Calu3 (cell line): Measurements from ENCODE around the gene EMC9. TPM values are rescaled to one million over a fixed set of nuclear protein-coding genes. Genes with fewer than 3 reads are reported as not detected.

Source experiments
- BruUV-seq: library from RNA; stranded (reverse); fragments of 400-500 nt; replicated peaks from 2 replicates; lab custom pipeline; 2021; lab: Mats Ljungman, UMichigan
- CTCF ChIA-PET: fragments of 300-600 bp; sonication (Branson Sonifier 250); formaldehyde crosslinking; loops from one replicate; lab custom pipeline; 2022; ENCODE audit warnings: antibody characterized with exemption; lab: Charles Lee
- DNase-seq: peaks from one replicate; pipeline ENCODE4 v3.0.0; 2022
- H3K27ac Mint-ChIP-seq: one replicate; pipeline ENCODE4 v1.8.0; 2022; ENCODE audit warnings: mixed read lengths; ENCODE audit not compliant: unreplicated experiment
- H3K27me3 Mint-ChIP-seq: one replicate; pipeline ENCODE4 v1.8.0; 2022; ENCODE audit warnings: mixed read lengths; ENCODE audit not compliant: unreplicated experiment
- H3K36me3 Mint-ChIP-seq: one replicate; pipeline ENCODE4 v1.8.0; 2022; ENCODE audit warnings: mild to moderate bottlenecking, moderate library complexity, mixed read lengths; ENCODE audit not compliant: insufficient read depth, unreplicated experiment
- H3K4me1 Mint-ChIP-seq: one replicate; pipeline ENCODE4 v1.8.0; 2022; ENCODE audit warnings: mild to moderate bottlenecking, low read depth, mixed read lengths; ENCODE audit not compliant: unreplicated experiment
- H3K4me3 Mint-ChIP-seq: one replicate; pipeline ENCODE4 v1.8.0; 2022; ENCODE audit warnings: mild to moderate bottlenecking, low read depth, moderate library complexity, mixed read lengths; ENCODE audit not compliant: unreplicated experiment
- H3K9me3 Mint-ChIP-seq: one replicate; pipeline ENCODE4 v1.8.0; 2022; ENCODE audit warnings: low read depth, mixed read lengths; ENCODE audit not compliant: unreplicated experiment
- CTCF ChIP-seq: fragments of 200-600 bp; IDR thresholded peaks from one replicate; pipeline ENCODE4 v1.8.0; 2022; ENCODE audit warnings: antibody characterized with exemption; ENCODE audit not compliant: unreplicated experiment
- intact Hi-C: fragments of 100-400 bp; cut with micrococcal nuclease; formaldehyde crosslinking; loops from one replicate; pipeline ENCODE4 v1.10.0; 2022; ENCODE audit not compliant: unreplicated experiment
- total RNA-seq: library from RNA; stranded (reverse); gene quantifications from 2 replicates; pipeline ENCODE4 v1.2.3, GENCODE V29; 2022

Gene EMC9
- total RNA-seq, 1 experiment from 2014 or later, result 38.0 TPM

GRCh38 chr14:24132976-24133375, 8.4 kb downstream of the EMC9 start:
- H3K9me3 Mint-ChIP-seq, result no peaks in the 10 kb centered on the region
- no peak overlapping the region for H3K27ac Mint-ChIP-seq
- intact Hi-C loops, result no loop called here
- DNase-seq, result no peak
- H3K36me3 Mint-ChIP-seq, result peaks cover 25% of the 10 kb centered on the region
- CTCF ChIA-PET, result no interaction called here
- peaks cover 20% of the 10 kb centered on the region for H3K4me1 Mint-ChIP-seq
- no peak overlapping the region for H3K4me3 Mint-ChIP-seq
- no peak for TF ChIP-seq CTCF
- H3K27me3 Mint-ChIP-seq, result no peaks in the 10 kb centered on the region
- BruUV-seq, result no TSS peak

GRCh38 chr14:24132061-24132685, 9.2 kb downstream of the EMC9 start:
- Mint-ChIP-seq H3K9me3 (no peaks in the 10 kb centered on the region), H3K4me3 (no peak overlapping the region), H3K4me1 (peaks cover 15% of the 10 kb centered on the region), H3K36me3 (peaks cover 22% of the 10 kb centered on the region), H3K27ac (no peak overlapping the region), H3K27me3 (no peaks in the 10 kb centered on the region)
- CTCF ChIA-PET, result interaction anchor here (0.6 kb wide), 1 partner anchor 89 kb away, joined by 5 read pairs; no protein-coding TSS in a partner anchor
- intact Hi-C loops, result no loop called here
- TF ChIP-seq CTCF, result no peak
- no TSS peak for BruUV-seq
- DNase-seq, result no peak

GRCh38 chr14:24131549-24131966, 9.8 kb downstream of the EMC9 start:
- no peak for TF ChIP-seq CTCF
- no peak overlapping the region for H3K27ac Mint-ChIP-seq
- intact Hi-C loops, result no loop called here
- CTCF ChIA-PET, result no interaction called here
- DNase-seq, result no peak
- H3K4me3 Mint-ChIP-seq, result no peak overlapping the region
- H3K4me1 Mint-ChIP-seq, result peaks cover 10% of the 10 kb centered on the region
- no TSS peak for BruUV-seq
- H3K27me3 Mint-ChIP-seq, result no peaks in the 10 kb centered on the region
- H3K9me3 Mint-ChIP-seq, result no peaks in the 10 kb centered on the region
- peaks cover 16% of the 10 kb centered on the region for H3K36me3 Mint-ChIP-seq

- no peak for DNase-seq
- no TSS peak for BruUV-seq
- peaks cover 10% of the 10 kb centered on the region for H3K36me3 Mint-ChIP-seq
- intact Hi-C loops, result no loop called here
- no peak overlapping the region for H3K4me3 Mint-ChIP-seq
- no peaks in the 10 kb centered on the region for H3K9me3 Mint-ChIP-seq
- no peak overlapping the region for H3K27ac Mint-ChIP-seq
- peaks cover 10% of the 10 kb centered on the region for H3K4me1 Mint-ChIP-seq
- CTCF ChIA-PET, result interaction anchor here (0.7 kb wide), 1 partner anchor 348 kb away, joined by 3 read pairs; no protein-coding TSS in a partner anchor
- TF ChIP-seq CTCF, result no peak
- no peaks in the 10 kb centered on the region for H3K27me3 Mint-ChIP-seq
These were observed 10.5 kb downstream of the EMC9 start for GRCh38 chr14:24130717-24131548.
